ENCODE results near the gene DNMT3B. TPM values are rescaled to one million over a fixed set of nuclear protein-coding genes. Genes with fewer than 3 reads are reported as not detected.

Gene DNMT3B
- polyA plus RNA-seq, 6 donors from 2014 or later: 0.08 to 0.13 (median 0.10) TPM; not detected in 3

- Mint-ChIP-seq H3K27ac (no peak overlapping the region), H3K36me3 (no peaks in the 10 kb centered on the region), H3K27me3 (no peaks in the 10 kb centered on the region), H3K9me3 (no peaks in the 10 kb centered on the region), H3K4me3 (no peak overlapping the region), H3K4me1 (no peaks in the 10 kb centered on the region)
- DNase-seq (no peak), ATAC-seq (ENCODE audit: low read depth in 2 of 2) (no peak)
These were observed 9.9 kb downstream of the DNMT3B start for GRCh38 chr20:32772046-32772445.

- no peaks in the 10 kb centered on the region for H3K27me3 Mint-ChIP-seq
- peak overlapping the region in 1 of 6 donors; percentile 11 for H3K27ac Mint-ChIP-seq
- no peak for ATAC-seq (ENCODE audit: low read depth in 2 of 2)
- no peaks in the 10 kb centered on the region for H3K9me3 Mint-ChIP-seq
- H3K36me3 Mint-ChIP-seq: no peaks in the 10 kb centered on the region
- H3K4me3 Mint-ChIP-seq: no peak overlapping the region
- H3K4me1 Mint-ChIP-seq: peaks cover 0 to 1% (median 0%) of the 10 kb centered on the region in 3 donors
- DNase-seq: no peak
These were observed 11.0 kb downstream of the DNMT3B start for GRCh38 chr20:32773223-32773622.

- H3K27ac Mint-ChIP-seq: peak overlapping the region in 1 of 6 donors; percentile 47
- peaks cover 0 to 5% (median 3%) of the 10 kb centered on the region in 3 donors for H3K4me1 Mint-ChIP-seq
- H3K36me3 Mint-ChIP-seq: no peaks in the 10 kb centered on the region
These were observed 11.7 kb downstream of the DNMT3B start for GRCh38 chr20:32773855-32774254.

GRCh38 chr20:32775336-32775991 is 13.3 kb downstream of the DNMT3B start:
- no peak for ATAC-seq (ENCODE audit: low read depth in 2 of 2)
- DNase-seq: no peak
- peaks cover 0 to 5% (median 3%) of the 10 kb centered on the region in 3 donors for H3K4me1 Mint-ChIP-seq
- H3K27me3 Mint-ChIP-seq: no peaks in the 10 kb centered on the region
- H3K9me3 Mint-ChIP-seq: no peaks in the 10 kb centered on the region
- H3K36me3 Mint-ChIP-seq: no peaks in the 10 kb centered on the region
- H3K27ac Mint-ChIP-seq: peak overlapping the region in 1 of 6 donors; percentile 38
- no peak overlapping the region for H3K4me3 Mint-ChIP-seq

More at GRCh38 chr20:32773855-32774254, 11.7 kb downstream of the DNMT3B start:
- Mint-ChIP-seq H3K4me3 (no peak overlapping the region), H3K27me3 (no peaks in the 10 kb centered on the region), H3K9me3 (no peaks in the 10 kb centered on the region)
- DNase-seq (no peak), ATAC-seq (ENCODE audit: low read depth in 2 of 2) (no peak)

- H3K9me3 Mint-ChIP-seq: no peaks in the 10 kb centered on the region
- DNase-seq: no peak
- H3K4me3 Mint-ChIP-seq: no peak overlapping the region
- H3K27me3 Mint-ChIP-seq: no peaks in the 10 kb centered on the region
- H3K27ac Mint-ChIP-seq: no peak overlapping the region
- peaks cover 0 to 11% (median 7%) of the 10 kb centered on the region in 3 donors for H3K4me1 Mint-ChIP-seq
- no peak for ATAC-seq (ENCODE audit: low read depth in 2 of 2)
- H3K36me3 Mint-ChIP-seq: no peaks in the 10 kb centered on the region
These were observed 15.2 kb downstream of the DNMT3B start for GRCh38 chr20:32777177-32777956.

- Mint-ChIP-seq H3K4me3 (no peak overlapping the region), H3K9me3 (no peaks in the 10 kb centered on the region), H3K4me1 (peaks cover 0 to 11% (median 7%) of the 10 kb centered on the region in 3 donors), H3K27ac (no peak overlapping the region), H3K27me3 (no peaks in the 10 kb centered on the region), H3K36me3 (no peaks in the 10 kb centered on the region)
- DNase-seq (no peak), ATAC-seq (ENCODE audit: low read depth in 2 of 2) (no peak)
These were observed 17.5 kb downstream of the DNMT3B start for GRCh38 chr20:32779500-32780211.

GRCh38 chr20:32780278-32780677 is 18.1 kb downstream of the DNMT3B start:
- Mint-ChIP-seq H3K36me3 (no peaks in the 10 kb centered on the region), H3K4me1 (peaks cover 0 to 11% (median 7%) of the 10 kb centered on the region in 3 donors), H3K9me3 (no peaks in the 10 kb centered on the region), H3K4me3 (no peak overlapping the region), H3K27me3 (no peaks in the 10 kb centered on the region), H3K27ac (no peak overlapping the region)
- ATAC-seq (ENCODE audit: low read depth in 2 of 2) (no peak), DNase-seq (no peak)

GRCh38 chr20:32780749-32781655 is 18.8 kb downstream of the DNMT3B start:
- Mint-ChIP-seq H3K4me3 (no peak overlapping the region), H3K4me1 (peaks cover 0 to 11% (median 7%) of the 10 kb centered on the region in 3 donors), H3K36me3 (no peaks in the 10 kb centered on the region), H3K27ac (peak overlapping the region in 1 of 6 donors; percentile 64), H3K27me3 (no peaks in the 10 kb centered on the region), H3K9me3 (no peaks in the 10 kb centered on the region)
- DNase-seq (no peak), ATAC-seq (ENCODE audit: low read depth in 2 of 2) (no peak)

- Mint-ChIP-seq H3K27me3 (no peaks in the 10 kb centered on the region), H3K4me3 (no peak overlapping the region), H3K9me3 (no peaks in the 10 kb centered on the region), H3K4me1 (peaks cover 0 to 7% (median 4%) of the 10 kb centered on the region in 3 donors), H3K27ac (peak overlapping the region in 1 of 6 donors; percentile 36), H3K36me3 (no peaks in the 10 kb centered on the region)
- DNase-seq (no peak), ATAC-seq (ENCODE audit: low read depth in 2 of 2) (no peak)
These were observed 22.3 kb downstream of the DNMT3B start for GRCh38 chr20:32784369-32785080.

- ATAC-seq (ENCODE audit: low read depth in 2 of 2): no peak
These were observed 24.0 kb downstream of the DNMT3B start for GRCh38 chr20:32786059-32786760.

GRCh38 chr20:32787168-32787567 is 25.0 kb downstream of the DNMT3B start:
- Mint-ChIP-seq H3K27ac (no peak overlapping the region), H3K9me3 (no peaks in the 10 kb centered on the region), H3K27me3 (no peaks in the 10 kb centered on the region), H3K36me3 (no peaks in the 10 kb centered on the region), H3K4me1 (peaks cover 12 to 16% (median 12%) of the 10 kb centered on the region in 3 donors), H3K4me3 (no peak overlapping the region)
- DNase-seq (no peak), ATAC-seq (ENCODE audit: low read depth in 2 of 2) (no peak)

More at GRCh38 chr20:32786059-32786760, 24.0 kb downstream of the DNMT3B start:
- DNase-seq: no peak
- no peak overlapping the region for H3K4me3 Mint-ChIP-seq
- no peaks in the 10 kb centered on the region for H3K27me3 Mint-ChIP-seq
- no peak overlapping the region for H3K27ac Mint-ChIP-seq
- H3K4me1 Mint-ChIP-seq: peaks cover 4 to 13% (median 8%) of the 10 kb centered on the region in 3 donors
- no peaks in the 10 kb centered on the region for H3K9me3 Mint-ChIP-seq
- no peaks in the 10 kb centered on the region for H3K36me3 Mint-ChIP-seq

All from naive B cell (primary cell).